Keratinocyte (primary cell): ENCODE data around the gene ZNF512B. TPM values are rescaled to one million over a fixed set of nuclear protein-coding genes. Genes with fewer than 3 reads are reported as not detected.

Source experiments
- DNase-seq: peaks from one replicate; pipeline ENCODE4 v3.0.0-alpha.2; 2011; ENCODE audit warnings: low read depth, missing footprints, low spot score
- FAIRE-seq: peaks from 2 replicates; lab custom pipeline; 2011; peaks lifted over from hg19 to GRCh38; lab: Jason Lieb, UNC
- H2AFZ ChIP-seq: 2 replicates; pipeline ENCODE4 v1.6.0; 2012; ENCODE audit warnings: low read length, control low read depth, inconsistent platforms; ENCODE audit not compliant: control insufficient read depth
- H3K27ac ChIP-seq: 2 replicates; pipeline ENCODE4 v1.5.1; 2011; ENCODE audit warnings: low read length; ENCODE audit not compliant: control insufficient read depth, insufficient read depth
- H3K27me3 ChIP-seq: 3 replicates; pipeline ENCODE4 v1.6.0; 2011; ENCODE audit warnings: low read length; ENCODE audit not compliant: control insufficient read depth, insufficient read depth; ENCODE audit errors: extremely low read depth
- H3K36me3 ChIP-seq, 2 experiments: 2 replicates in 1 of 2; 3 replicates in 1 of 2; pipeline ENCODE4 v1.5.1; 2011; ENCODE audit warnings: low read length in 2 of 2, mild to moderate bottlenecking in 1 of 2; ENCODE audit not compliant: control insufficient read depth in 2 of 2, insufficient read depth in 2 of 2; ENCODE audit errors: extremely low read depth in 1 of 2
- H3K4me1 ChIP-seq: 3 replicates; pipeline ENCODE4 v1.5.1; 2011; ENCODE audit warnings: low read length; ENCODE audit not compliant: control insufficient read depth, insufficient read depth; ENCODE audit errors: extremely low read depth
- H3K4me2 ChIP-seq: 3 replicates; pipeline ENCODE4 v1.6.0; 2011; ENCODE audit warnings: low read depth, low read length; ENCODE audit not compliant: control insufficient read depth, insufficient read depth; ENCODE audit errors: extremely low read depth
- H3K4me3 ChIP-seq, 3 experiments: fragments of 200-600 bp in 1 of 3; sonication (generic) in 1 of 3; 2 replicates in 2 of 3; 3 replicates in 1 of 3; pipeline ENCODE4 v1.5.1; 2011 to 2016; ENCODE audit warnings: low read length in 3 of 3, mild to moderate bottlenecking in 3 of 3, control low read depth in 2 of 3, inconsistent platforms in 1 of 3, low read depth in 1 of 3, mixed read lengths in 1 of 3, mixed run types in 1 of 3, moderate library complexity in 1 of 3; ENCODE audit not compliant: control insufficient read depth in 2 of 3, insufficient read depth in 2 of 3; ENCODE audit errors: extremely low read depth in 1 of 3
- H3K79me2 ChIP-seq: 2 replicates; pipeline ENCODE4 v1.6.0; 2012; ENCODE audit warnings: low read length; ENCODE audit not compliant: control insufficient read depth, insufficient read depth
- H3K9ac ChIP-seq: 3 replicates; pipeline ENCODE4 v1.6.0; 2011; ENCODE audit warnings: low read length; ENCODE audit not compliant: control insufficient read depth, insufficient read depth; ENCODE audit errors: extremely low read depth
- H3K9me1 ChIP-seq: 3 replicates; pipeline ENCODE4 v1.6.0; 2011; ENCODE audit warnings: low read length; ENCODE audit not compliant: control insufficient read depth, insufficient read depth; ENCODE audit errors: extremely low read depth
- H3K9me3 ChIP-seq: 2 replicates; pipeline ENCODE4 v1.5.1; 2012; ENCODE audit warnings: low read depth, low read length; ENCODE audit not compliant: control insufficient read depth
- H4K20me1 ChIP-seq: 3 replicates; pipeline ENCODE4 v1.6.0; 2011; ENCODE audit warnings: low read length; ENCODE audit not compliant: control insufficient read depth, insufficient read depth; ENCODE audit errors: extremely low read depth
- EZH2 ChIP-seq: IDR thresholded peaks from one replicate; pipeline ENCODE4 v1.6.1; 2012; ENCODE audit warnings: inconsistent platforms, mild to moderate bottlenecking, low read length, moderate library complexity
- dilution Hi-C: fragments of 300-500 bp; cut with MboI; formaldehyde crosslinking; loops from one replicate; pipeline ENCODE4 v1.7.0; 2020; ENCODE audit warnings: low sequenced_read_pairs; ENCODE audit not compliant: extremely low pct_ligation_motif_present
- polyA plus RNA-seq, 5 experiments: library from polyadenylated mRNA; depleted of rRNA in 3 of 5; stranded (reverse) in 3 of 5; stranded (forward) in 1 of 5; unstranded in 1 of 5; fragments of >200 nt; gene quantifications; 1 replicate in 1 of 5; 2 replicates in 3 of 5; 3 replicates in 1 of 5; pipeline versions ENCODE4 v1.2.1 to v1.2.3, GENCODE V29; 2011 to 2012; ENCODE audit warnings: missing spikeins in 2 of 5, low read depth in 1 of 5, low replicate concordance in 1 of 5
- TF ChIP-seq, protein P1 (sequence below), 3 experiments: IDR thresholded peaks in 1 of 3; conservative IDR thresholded peaks in 1 of 3; optimal IDR thresholded peaks in 1 of 3; 2 replicates in 2 of 3; 3 replicates in 1 of 3; pipeline versions ENCODE3 to v1.5.1; 2011; ENCODE audit warnings: low read length in 3 of 3, mild to moderate bottlenecking in 3 of 3, moderate library complexity in 2 of 3, control low read depth in 1 of 3, inconsistent platforms in 1 of 3; ENCODE audit not compliant: insufficient read depth in 2 of 3; ENCODE audit errors: extremely low read depth in 1 of 3

The ZNF512B gene
- polyA plus RNA-seq, 1 donor (not counting 4 experiments of a cell fraction or from before 2014, with no cell fraction given) = 2.4 TPM

DNA sequence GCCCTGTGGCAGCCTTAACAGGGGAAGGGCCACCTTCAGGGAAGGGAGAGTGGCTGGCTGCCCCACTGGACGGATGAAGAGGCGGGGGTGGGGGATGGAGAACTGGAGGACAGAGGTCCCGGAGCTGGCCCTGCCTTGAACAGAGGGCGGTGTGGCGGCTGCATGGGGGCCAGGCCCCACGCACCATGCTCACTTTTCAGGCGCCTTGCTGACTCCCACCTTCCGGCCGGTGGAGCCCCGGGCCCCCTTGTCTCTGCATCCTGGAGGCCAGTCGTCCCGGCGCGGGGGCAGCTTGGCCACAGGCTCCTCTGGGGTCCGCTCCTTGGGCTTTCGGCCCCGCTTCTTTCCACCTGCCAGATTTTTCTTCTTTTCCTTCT is 10.0 kb downstream of the ZNF512B start:
- DNase-seq (no peak), FAIRE-seq (no peak)
- TF ChIP-seq, protein P1, sequence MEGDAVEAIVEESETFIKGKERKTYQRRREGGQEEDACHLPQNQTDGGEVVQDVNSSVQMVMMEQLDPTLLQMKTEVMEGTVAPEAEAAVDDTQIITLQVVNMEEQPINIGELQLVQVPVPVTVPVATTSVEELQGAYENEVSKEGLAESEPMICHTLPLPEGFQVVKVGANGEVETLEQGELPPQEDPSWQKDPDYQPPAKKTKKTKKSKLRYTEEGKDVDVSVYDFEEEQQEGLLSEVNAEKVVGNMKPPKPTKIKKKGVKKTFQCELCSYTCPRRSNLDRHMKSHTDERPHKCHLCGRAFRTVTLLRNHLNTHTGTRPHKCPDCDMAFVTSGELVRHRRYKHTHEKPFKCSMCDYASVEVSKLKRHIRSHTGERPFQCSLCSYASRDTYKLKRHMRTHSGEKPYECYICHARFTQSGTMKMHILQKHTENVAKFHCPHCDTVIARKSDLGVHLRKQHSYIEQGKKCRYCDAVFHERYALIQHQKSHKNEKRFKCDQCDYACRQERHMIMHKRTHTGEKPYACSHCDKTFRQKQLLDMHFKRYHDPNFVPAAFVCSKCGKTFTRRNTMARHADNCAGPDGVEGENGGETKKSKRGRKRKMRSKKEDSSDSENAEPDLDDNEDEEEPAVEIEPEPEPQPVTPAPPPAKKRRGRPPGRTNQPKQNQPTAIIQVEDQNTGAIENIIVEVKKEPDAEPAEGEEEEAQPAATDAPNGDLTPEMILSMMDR (optimal IDR thresholded peaks at IDR 0.05 in 1 of 3, IDR thresholded peaks at IDR 0.05 in 1 of 3, conservative IDR thresholded peaks at IDR 0.05 in 1 of 3; ENCODE audit: extremely low read depth in 1 of 3, insufficient read depth in 2 of 3, low read length in 3 of 3) = no peak
- no peak for TF ChIP-seq EZH2
- dilution Hi-C loops = no loop called here
- Histone ChIP-seq H3K79me2 (peaks cover 15% of the 10 kb centered on the region), H3K36me3 (peaks cover 27 to 28% of the 10 kb centered on the region in 2 experiments), H3K4me3 (no peak overlapping the region), H3K9ac (no peak overlapping the region), H3K4me2 (no peak overlapping the region), H4K20me1 (peaks cover 2% of the 10 kb centered on the region), H3K4me1 (peaks cover 16% of the 10 kb centered on the region), H3K27ac (no peak overlapping the region), H2AFZ (no peak overlapping the region), H3K9me3 (no peaks in the 10 kb centered on the region), H3K9me1 (no peaks in the 10 kb centered on the region), H3K27me3 (no peaks in the 10 kb centered on the region)

DNA sequence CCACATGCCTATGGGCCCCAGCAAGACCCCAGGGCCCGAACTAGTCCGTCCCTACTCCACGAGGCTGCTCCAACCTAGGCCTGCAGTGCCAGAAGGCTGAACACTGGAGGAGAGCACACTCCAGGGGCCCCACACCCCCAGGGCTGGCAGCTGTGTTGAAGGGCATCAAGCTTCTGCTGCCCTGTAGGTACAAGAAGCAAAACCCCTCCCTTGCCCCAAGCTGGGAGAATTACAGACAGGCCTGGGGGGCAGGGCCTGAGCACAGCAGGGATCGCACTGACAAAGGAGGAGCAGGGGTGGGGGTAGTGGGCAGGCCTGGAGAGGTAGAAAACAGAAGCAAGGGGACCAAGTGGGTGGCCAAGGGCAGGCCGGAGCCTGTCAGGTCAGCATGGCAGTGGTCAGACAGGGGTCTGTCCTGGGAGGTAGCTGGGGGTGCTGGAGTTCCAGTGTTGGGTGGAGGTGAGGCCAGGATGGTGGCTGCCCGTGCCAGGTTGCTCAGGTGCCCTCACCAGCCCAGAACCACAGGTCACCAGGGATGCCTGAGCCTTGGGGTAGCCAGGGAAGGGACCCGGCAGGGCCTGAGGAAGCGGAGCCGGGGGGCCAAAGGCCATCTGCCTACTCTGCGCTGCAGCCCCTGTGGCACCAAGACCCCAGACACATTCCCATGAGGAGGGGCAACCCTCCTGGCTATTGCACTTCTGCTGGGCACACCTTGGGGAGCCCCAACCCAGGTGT is 10.6 kb downstream of the ZNF512B start:
- Histone ChIP-seq H2AFZ (no peak overlapping the region), H3K36me3 (peaks cover 23 to 26% of the 10 kb centered on the region in 2 experiments), H3K27ac (no peak overlapping the region), H3K4me2 (no peak overlapping the region), H4K20me1 (peaks cover 4% of the 10 kb centered on the region), H3K27me3 (no peaks in the 10 kb centered on the region), H3K9me3 (no peaks in the 10 kb centered on the region), H3K9me1 (no peaks in the 10 kb centered on the region), H3K9ac (no peak overlapping the region), H3K79me2 (peaks cover 20% of the 10 kb centered on the region), H3K4me1 (peaks cover 21% of the 10 kb centered on the region), H3K4me3 (no peak overlapping the region)
- DNase-seq (no peak), FAIRE-seq (no peak)
- dilution Hi-C loops = no loop called here
- TF ChIP-seq EZH2 = no peak
- TF ChIP-seq, protein P1 (optimal IDR thresholded peaks at IDR 0.05 in 1 of 3, IDR thresholded peaks at IDR 0.05 in 1 of 3, conservative IDR thresholded peaks at IDR 0.05 in 1 of 3; ENCODE audit: extremely low read depth in 1 of 3, insufficient read depth in 2 of 3, low read length in 3 of 3) = no peak
